H9 (cell line): Measurements from ENCODE around the gene TENM4. TPM values are rescaled to one million over a fixed set of nuclear protein-coding genes. Genes with fewer than 3 reads are reported as not detected.

Experiments
- DNase-seq: peaks from one replicate; pipeline ENCODE4 v3.0.0-alpha.2; 2017
- H2AFZ ChIP-seq: one replicate; pipeline ENCODE4 v1.6.1; 2013; ENCODE audit warnings: mild to moderate bottlenecking, low read length, control low read depth, moderate library complexity
- H2AK5ac ChIP-seq: 2 replicates; pipeline ENCODE4 v1.6.1; 2013; ENCODE audit warnings: low read length, control low read depth, mixed read lengths; ENCODE audit not compliant: insufficient read length
- H2BK120ac ChIP-seq: one replicate; pipeline ENCODE4 v1.6.1; 2013; ENCODE audit warnings: low read depth, mild to moderate bottlenecking, low read length, control low read depth, inconsistent platforms; ENCODE audit not compliant: poor library complexity, severe bottlenecking
- H2BK12ac ChIP-seq: 2 replicates; pipeline ENCODE4 v1.6.1; 2013; ENCODE audit warnings: low read length, control low read depth, mixed read lengths, low read depth; ENCODE audit not compliant: insufficient read length
- H2BK15ac ChIP-seq: 2 replicates; pipeline ENCODE4 v1.6.1; 2013; ENCODE audit warnings: low read depth, low read length, control low read depth
- H2BK20ac ChIP-seq: one replicate; pipeline ENCODE4 v1.6.1; 2013; ENCODE audit warnings: low read depth, mild to moderate bottlenecking, low read length, control low read depth, inconsistent platforms; ENCODE audit not compliant: poor library complexity, severe bottlenecking
- H2BK5ac ChIP-seq: 2 replicates; pipeline ENCODE4 v1.6.1; 2013; ENCODE audit warnings: low read length, control low read depth, mixed read lengths; ENCODE audit not compliant: insufficient read length
- H3K14ac ChIP-seq: 2 replicates; pipeline ENCODE4 v1.6.1; 2013; ENCODE audit warnings: low read length, control low read depth; ENCODE audit not compliant: insufficient read depth
- H3K18ac ChIP-seq: 2 replicates; pipeline ENCODE4 v1.6.1; 2013; ENCODE audit warnings: low read depth, mild to moderate bottlenecking, mixed read lengths, low read length, control low read depth; ENCODE audit not compliant: insufficient read length
- H3K23ac ChIP-seq: 2 replicates; pipeline ENCODE4 v1.6.1; 2013; ENCODE audit warnings: low read length, control low read depth, mixed read lengths, low read depth; ENCODE audit not compliant: insufficient read length
- H3K23me2 ChIP-seq: 2 replicates; pipeline ENCODE4 v1.6.1; 2013; ENCODE audit warnings: low read depth, mild to moderate bottlenecking, mixed read lengths, low read length, control low read depth; ENCODE audit not compliant: insufficient read length, poor library complexity, severe bottlenecking
- H3K27ac ChIP-seq: 2 replicates; pipeline ENCODE4 v1.5.1; 2013; ENCODE audit warnings: low read length, control low read depth, mixed read lengths, low read depth; ENCODE audit not compliant: insufficient read length
- H3K27me3 ChIP-seq: 2 replicates; pipeline ENCODE4 v1.6.1; 2013; ENCODE audit warnings: low read length, control low read depth, inconsistent platforms; ENCODE audit not compliant: insufficient read depth
- H3K4ac ChIP-seq: 2 replicates; pipeline ENCODE4 v1.6.1; 2013; ENCODE audit warnings: low read depth, mild to moderate bottlenecking, control low read depth, inconsistent platforms, low read length, moderate library complexity
- H3K4me1 ChIP-seq: 2 replicates; pipeline ENCODE4 v1.6.1; 2013; ENCODE audit warnings: low read length, control low read depth, inconsistent platforms; ENCODE audit not compliant: insufficient read depth
- H3K4me2 ChIP-seq: 2 replicates; pipeline ENCODE4 v1.6.1; 2013; ENCODE audit warnings: low read length, control low read depth, mixed read lengths; ENCODE audit not compliant: insufficient read length, insufficient read depth
- H3K56ac ChIP-seq: 2 replicates; pipeline ENCODE4 v1.6.1; 2013; ENCODE audit warnings: low read depth, mild to moderate bottlenecking, mixed read lengths, low read length, control low read depth; ENCODE audit not compliant: insufficient read length
- H3K79me1 ChIP-seq: 2 replicates; pipeline ENCODE4 v1.6.1; 2013; ENCODE audit warnings: low read depth, mild to moderate bottlenecking, moderate library complexity, low read length, control low read depth, inconsistent platforms; ENCODE audit not compliant: insufficient read depth, poor library complexity, severe bottlenecking
- H3K79me2 ChIP-seq: 2 replicates; pipeline ENCODE4 v1.6.1; 2013; ENCODE audit warnings: low read length, control low read depth, inconsistent platforms; ENCODE audit not compliant: insufficient read depth
- H3K9ac ChIP-seq: 2 replicates; pipeline ENCODE4 v1.6.1; 2013; ENCODE audit warnings: low read length, control low read depth, mixed read lengths; ENCODE audit not compliant: insufficient read length; ENCODE audit errors: extremely low read depth
- H3K9me3 ChIP-seq: one replicate; pipeline ENCODE4 v1.6.1; 2013; ENCODE audit warnings: low read depth, low read length, inconsistent platforms; ENCODE audit not compliant: control insufficient read depth
- H3T11ph ChIP-seq: one replicate; pipeline ENCODE4 v1.6.1; 2013; ENCODE audit warnings: mild to moderate bottlenecking, low read length, control low read depth, inconsistent platforms
- H4K20me1 ChIP-seq: one replicate; pipeline ENCODE4 v1.6.1; 2013; ENCODE audit not compliant: control insufficient read depth, insufficient read length, insufficient read depth
- H4K5ac ChIP-seq: 2 replicates; pipeline ENCODE4 v1.6.1; 2013; ENCODE audit warnings: low read depth, mild to moderate bottlenecking, mixed read lengths, low read length, control low read depth; ENCODE audit not compliant: insufficient read length
- H4K8ac ChIP-seq: replicated peaks from 2 replicates; pipeline ENCODE4 v1.6.1; 2013; ENCODE audit warnings: low read length, control low read depth, mixed read lengths, low read depth; ENCODE audit not compliant: insufficient read length
- H4K91ac ChIP-seq: 2 replicates; pipeline ENCODE4 v1.6.1; 2013; ENCODE audit warnings: low read depth, mild to moderate bottlenecking, moderate library complexity, mixed read lengths, low read length, control low read depth; ENCODE audit not compliant: insufficient read length
- H3K27ac Mint-ChIP-seq, 3 experiments: 2 replicates in 2 of 3; 3 replicates in 1 of 3; pipeline ENCODE4 v1.8.0; 2020 to 2021; ENCODE audit warnings: mixed read lengths in 3 of 3, mild to moderate bottlenecking in 1 of 3, moderate library complexity in 1 of 3
- H3K27me3 Mint-ChIP-seq: 2 replicates; pipeline ENCODE4 v1.8.0; 2021; ENCODE audit warnings: low read depth, mild to moderate bottlenecking, moderate library complexity, mixed read lengths
- H3K36me3 Mint-ChIP-seq, 3 experiments: 2 replicates in 2 of 3; 3 replicates in 1 of 3; pipeline ENCODE4 v1.8.0; 2020 to 2021; ENCODE audit warnings: low read depth in 3 of 3, mixed read lengths in 3 of 3; ENCODE audit not compliant: insufficient read depth in 1 of 3
- H3K4me1 Mint-ChIP-seq, 2 experiments: 2 replicates each; pipeline ENCODE4 v1.8.0; 2020; ENCODE audit warnings: mixed read lengths in 2 of 2
- H3K4me3 Mint-ChIP-seq, 2 experiments: 2 replicates in 1 of 2; 3 replicates in 1 of 2; pipeline ENCODE4 v1.8.0; 2020 to 2021; ENCODE audit warnings: mild to moderate bottlenecking in 2 of 2, mixed read lengths in 2 of 2, moderate library complexity in 1 of 2
- H3K9me3 Mint-ChIP-seq, 2 experiments: 2 replicates in 1 of 2; 3 replicates in 1 of 2; pipeline ENCODE4 v1.8.0; 2020; ENCODE audit warnings: mild to moderate bottlenecking in 2 of 2, mixed read lengths in 2 of 2, moderate library complexity in 1 of 2
- CTCF ChIP-seq: fragments of 200-600 bp; sonication (generic); conservative IDR thresholded peaks from 3 replicates; pipeline ENCODE4 v1.8.0; 2021; ENCODE audit warnings: antibody characterized with exemption, mild to moderate bottlenecking
- WGBS: extraction: QIAGEN DNeasy Blood & Tissue Kit; methylation state at CpG from one replicate; pipeline ENCODE4 v1.1.7; 2013; ENCODE audit warnings: missing lambda C conversion rate, low lambda C conversion rate, mixed read lengths; ENCODE audit not compliant: insufficient read length; ENCODE audit errors: extremely low coverage; 5-methylcytosine and 5-hydroxymethylcytosine counted together
- total RNA-seq: library from RNA; stranded (reverse); gene quantifications from 2 replicates; pipeline ENCODE4 v1.2.1, GENCODE V29; 2021

Gene TENM4
- total RNA-seq, 1 experiment from 2014 or later, result 4.6 TPM

- Histone ChIP-seq H3K9ac (no peak overlapping the region), H3K79me1 (no peaks in the 10 kb centered on the region), H3K23ac (no peak overlapping the region), H3K4ac (no peak overlapping the region), H2BK15ac (no peak overlapping the region), H2BK20ac (no peak overlapping the region), H4K5ac (no peak overlapping the region), H3K14ac (no peak overlapping the region), H3K56ac (no peak overlapping the region), H3K4me1 (no peaks in the 10 kb centered on the region; the same call in 1 of the 2 replicates), H4K20me1 (no peaks in the 10 kb centered on the region), H3K27me3 (no peaks in the 10 kb centered on the region), H3K4me2 (no peak overlapping the region), H3K9me3 (no peaks in the 10 kb centered on the region), H2BK12ac (no peak overlapping the region), H4K8ac (no peak overlapping the region), H4K91ac (no peak overlapping the region), H2BK120ac (no peak overlapping the region), H3K18ac (no peak overlapping the region), H3K27ac (no peak overlapping the region), H3T11ph (no peak overlapping the region), H2AFZ (no peak overlapping the region), H2AK5ac (no peak overlapping the region), H3K23me2 (no peaks in the 10 kb centered on the region), H3K79me2 (no peaks in the 10 kb centered on the region), H2BK5ac (no peak overlapping the region)
- peak overlapping the region in 1 of 3 experiments; percentile 3; a peak in 2 of 7 replicates for H3K27ac Mint-ChIP-seq
- no CpG with 5 or more reads among the region's 28 CpGs for WGBS
- DNase-seq, result peak; percentile 59
- peaks cover 8% of the 10 kb centered on the region for H3K27me3 Mint-ChIP-seq
- no peaks in the 10 kb centered on the region for H3K9me3 Mint-ChIP-seq
- peaks cover 22 to 28% of the 10 kb centered on the region in 2 experiments for H3K4me1 Mint-ChIP-seq
- no peaks in the 10 kb centered on the region for H3K36me3 Mint-ChIP-seq
- H3K4me3 Mint-ChIP-seq, result peak overlapping the region in 1 of 2 experiments; percentile 41; a peak in 3 of 5 replicates
- TF ChIP-seq CTCF, result no peak
Observed at GRCh38 chr11:79066456-79067351, 374.1 kb downstream of the TENM4 start.
